Cardiac septum (tissue), 1 donor: ENCODE measurements around the gene GUCY1B1. TPM values are rescaled to one million over a fixed set of nuclear protein-coding genes. Genes with fewer than 3 reads are reported as not detected.

Experiments used
- DNase-seq: peaks from one replicate; pipeline ENCODE4 v3.0.0-alpha.2; 2020; ENCODE audit warnings: low spot score
- intact Hi-C: fragments of 100-400 bp; cut with DNase I; formaldehyde crosslinking; loops from one replicate; pipeline ENCODE4 v1.14.0; 2022
- long read RNA-seq: library from polyadenylated mRNA; unstranded; transcript quantifications from one replicate; pipeline ENCODE4 v2.0.0, GENCODE V29; 2021
- total RNA-seq: library from RNA; stranded (reverse); fragmentation: NEBNext Ultra II Directional; extraction: Animal tissue kit (Norgen Biotek cat#: 25700); gene quantifications from one replicate; pipeline ENCODE4 v1.2.1, GENCODE V29; 2021
- donor health status: DM: no; HTN: no; CAD: no.

GUCY1B1 gene
- total RNA-seq: 17.0 TPM
- long read RNA-seq, transcript GUCY1B1-201 (14 exons, 3,124 nt): major isoform, 29 of 43 reads
- long read RNA-seq, partial matches to known transcripts: 3 of 43 reads
- long read RNA-seq, other reads (novel, unspliced or antisense): 6 of 43 reads

- intact Hi-C loops: loop anchor here (5.0 kb wide), 1 partner anchor 91 kb away; the partner anchor contains the start of gene GUCY1A1
Observed at GRCh38 chr4:155758481-155759371, at the start of gene GUCY1B1. TSS of gene GUCY1B1 (plus strand) at chr4:155759021. CDS start at chr4:155759141, 120 bp downstream.

GRCh38 chr4:155709918-155710317, 48.9 kb upstream of the GUCY1B1 start:
- DNase-seq: no peak
- intact Hi-C loops: loop anchor here (10.0 kb wide), 1 partner anchor 1155 kb away; the partner anchor contains the start of gene PLRG1

More at GRCh38 chr4:155758481-155759371, at the start of gene GUCY1B1:
- DNase-seq: peak; percentile 96

- no peak for DNase-seq
- intact Hi-C loops: loop anchor here (10.0 kb wide), 1 partner anchor 1157 kb away; the partner anchor contains the start of gene PLRG1
Observed at GRCh38 chr4:155711556-155711955, 47.3 kb upstream of the GUCY1B1 start.

- intact Hi-C loops: loop anchor here (10.0 kb wide), 1 partner anchor 1158 kb away; the partner anchor contains the start of gene PLRG1
- no peak for DNase-seq
Observed at GRCh38 chr4:155712846-155713245, 46.0 kb upstream of the GUCY1B1 start.

GRCh38 chr4:155713911-155714310, 44.9 kb upstream of the GUCY1B1 start:
- intact Hi-C loops: loop anchor here (10.0 kb wide), 1 partner anchor 1159 kb away; the partner anchor contains the start of gene PLRG1
- no peak for DNase-seq

GRCh38 chr4:155722336-155722735, 36.5 kb upstream of the GUCY1B1 start:
- intact Hi-C loops: no loop called here

GRCh38 chr4:155722816-155723499, 35.9 kb upstream of the GUCY1B1 start:
- DNase-seq: no peak
- intact Hi-C loops: no loop called here

More at GRCh38 chr4:155722336-155722735, 36.5 kb upstream of the GUCY1B1 start:
- DNase-seq: no peak

- intact Hi-C loops: no loop called here
- no peak for DNase-seq
Observed at GRCh38 chr4:155724731-155725130, 34.1 kb upstream of the GUCY1B1 start.

- no peak for DNase-seq
- intact Hi-C loops: no loop called here
Observed at GRCh38 chr4:155734065-155734464, 24.8 kb upstream of the GUCY1B1 start.

- DNase-seq: no peak
- intact Hi-C loops: no loop called here
Observed at GRCh38 chr4:155734951-155735350, 23.9 kb upstream of the GUCY1B1 start.

- intact Hi-C loops: no loop called here
- no peak for DNase-seq
Observed at GRCh38 chr4:155735496-155735895, 23.3 kb upstream of the GUCY1B1 start.

- no peak for DNase-seq
- intact Hi-C loops: no loop called here
Observed at GRCh38 chr4:155738548-155738947, 20.3 kb upstream of the GUCY1B1 start.

- intact Hi-C loops: no loop called here
- DNase-seq: no peak
Observed at GRCh38 chr4:155741546-155741945, 17.3 kb upstream of the GUCY1B1 start.

- no peak for DNase-seq
- intact Hi-C loops: no loop called here
Observed at GRCh38 chr4:155742310-155743015, 16.4 kb upstream of the GUCY1B1 start.

- intact Hi-C loops: no loop called here
- no peak for DNase-seq
Observed at GRCh38 chr4:155745984-155746383, 12.8 kb upstream of the GUCY1B1 start.

GRCh38 chr4:155748039-155748438, 10.8 kb upstream of the GUCY1B1 start:
- no peak for DNase-seq
- intact Hi-C loops: no loop called here

- DNase-seq: no peak
- intact Hi-C loops: no loop called here
Observed at GRCh38 chr4:155749041-155749440, 9.8 kb upstream of the GUCY1B1 start.

- intact Hi-C loops: no loop called here
- no peak for DNase-seq
Observed at GRCh38 chr4:155751569-155751968, 7.3 kb upstream of the GUCY1B1 start.

- intact Hi-C loops: loop anchor here (5.0 kb wide), 1 partner anchor 91 kb away; the partner anchor contains the start of gene GUCY1A1
- DNase-seq: no peak
Observed at GRCh38 chr4:155757745-155758265, 1.0 kb upstream of the GUCY1B1 start.
